Esophagus squamous epithelium (tissue), 5 donors: ENCODE data around the gene MYG1. TPM values are rescaled to one million over a fixed set of nuclear protein-coding genes. Genes with fewer than 3 reads are reported as not detected.

Source experiments
- DNase-seq: peaks from one replicate; lab custom pipeline; 2025; lab: John Stamatoyannopoulos, UW
- H3K27ac ChIP-seq, 4 donors: fragments of 200-600 bp; sonication (generic); one replicate each; pipeline ENCODE4 v1.5.1; 2016 to 2019; ENCODE audit warnings: mild to moderate bottlenecking in 1 of 4
- H3K27me3 ChIP-seq, 4 donors: fragments of 200-600 bp; sonication (generic); 1 replicate in 3 of 4; 2 replicates in 1 of 4; pipeline versions ENCODE4 v1.5.1 to v1.6.0; 2017 to 2021; ENCODE audit warnings: antibody characterized with exemption in 1 of 4
- H3K36me3 ChIP-seq, 3 donors: fragments of 200-600 bp; sonication (generic); one replicate each; pipeline ENCODE4 v1.5.1; 2016 to 2019
- H3K4me1 ChIP-seq, 3 donors: fragments of 200-600 bp; sonication (generic); one replicate each; pipeline ENCODE4 v1.5.1; 2017 to 2019
- H3K4me3 ChIP-seq, 4 donors: fragments of 200-600 bp; sonication (generic); 1 replicate in 3 of 4; 2 replicates in 1 of 4; pipeline ENCODE4 v1.5.1; 2016 to 2019; ENCODE audit warnings: mild to moderate bottlenecking in 2 of 4, moderate library complexity in 1 of 4
- H3K9me3 ChIP-seq, 3 donors: fragments of 200-600 bp; sonication (generic); one replicate each; pipeline ENCODE4 v1.5.1; 2016 to 2019
- POLR2A ChIP-seq, 4 donors: fragments of 450-650 bp; IDR thresholded peaks; one replicate each; pipeline ENCODE4 v1.6.1; 2017; ENCODE audit warnings: antibody characterized with exemption in 4 of 4, mild to moderate bottlenecking in 4 of 4, moderate library complexity in 3 of 4
- WGBS, 2 donors: methylation state at CpG; one replicate each; pipeline ENCODE4 v1.1.5; 2018; 5-methylcytosine and 5-hydroxymethylcytosine counted together
- intact Hi-C: fragments of 100-400 bp; cut with DNase I; formaldehyde crosslinking; loops from one replicate; pipeline ENCODE4 v1.15.0; 2022
- total RNA-seq, 4 donors: library from RNA; depleted of rRNA; stranded (reverse); fragments of >200 nt; gene quantifications; one replicate each; pipeline ENCODE4 v1.1.0, GENCODE V29; 2016
- TF ChIP-seq, protein P1 (sequence below), 6 experiments: fragments of 450-650 bp in 4 of 6; fragments of 200-600 bp in 2 of 6; sonication (generic) in 2 of 6; IDR thresholded peaks; one replicate each; pipeline ENCODE4 v1.5.1; 2016 to 2019; ENCODE audit warnings: antibody characterized with exemption in 6 of 6, mild to moderate bottlenecking in 4 of 6, moderate library complexity in 4 of 6
- donor health status: DM: yes; HTN: yes; CAD: no.

The MYG1 gene
- total RNA-seq, 4 donors from 2014 or later = 25.2 to 33.2 (median 28.3) TPM

DNA sequence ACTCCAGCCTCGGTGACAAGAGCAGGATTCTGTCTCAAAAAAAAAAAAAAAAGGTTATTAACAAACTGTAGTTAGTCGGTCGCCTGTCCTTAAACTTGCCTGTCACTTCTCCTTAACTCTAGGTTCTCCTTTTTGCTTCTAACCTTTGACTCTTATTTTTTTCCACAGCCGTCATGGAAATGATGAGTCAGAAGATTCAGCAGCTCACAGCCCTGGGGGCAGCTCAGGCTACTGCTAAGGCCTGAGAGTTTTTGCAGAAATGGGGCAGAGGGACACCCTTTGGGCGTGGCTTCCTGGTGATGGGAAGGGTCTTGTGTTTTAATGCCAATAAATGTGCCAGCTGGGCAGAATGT lies 418 bp upstream of the MYG1 start:
- Histone ChIP-seq H3K27ac (peak overlapping the region; percentile 72 to 87 (median 84)), H3K27me3 (no peaks in the 10 kb centered on the region), H3K4me1 (peaks cover 26 to 85% (median 49%) of the 10 kb centered on the region in 3 donors), H3K36me3 (peaks cover 0 to 59% (median 10%) of the 10 kb centered on the region in 3 donors), H3K4me3 (peak overlapping the region in 3 of 4 donors; percentile 89 to 93 (median 90)), H3K9me3 (no peaks in the 10 kb centered on the region)
- DNase-seq = no peak
- 21 to 26% methylated on average over 4 to 5 of the region's 5 CpGs for WGBS, 2 donors
- TF ChIP-seq POLR2A (IDR thresholded peaks at IDR 0.05) = no peak
- TF ChIP-seq, protein P1, sequence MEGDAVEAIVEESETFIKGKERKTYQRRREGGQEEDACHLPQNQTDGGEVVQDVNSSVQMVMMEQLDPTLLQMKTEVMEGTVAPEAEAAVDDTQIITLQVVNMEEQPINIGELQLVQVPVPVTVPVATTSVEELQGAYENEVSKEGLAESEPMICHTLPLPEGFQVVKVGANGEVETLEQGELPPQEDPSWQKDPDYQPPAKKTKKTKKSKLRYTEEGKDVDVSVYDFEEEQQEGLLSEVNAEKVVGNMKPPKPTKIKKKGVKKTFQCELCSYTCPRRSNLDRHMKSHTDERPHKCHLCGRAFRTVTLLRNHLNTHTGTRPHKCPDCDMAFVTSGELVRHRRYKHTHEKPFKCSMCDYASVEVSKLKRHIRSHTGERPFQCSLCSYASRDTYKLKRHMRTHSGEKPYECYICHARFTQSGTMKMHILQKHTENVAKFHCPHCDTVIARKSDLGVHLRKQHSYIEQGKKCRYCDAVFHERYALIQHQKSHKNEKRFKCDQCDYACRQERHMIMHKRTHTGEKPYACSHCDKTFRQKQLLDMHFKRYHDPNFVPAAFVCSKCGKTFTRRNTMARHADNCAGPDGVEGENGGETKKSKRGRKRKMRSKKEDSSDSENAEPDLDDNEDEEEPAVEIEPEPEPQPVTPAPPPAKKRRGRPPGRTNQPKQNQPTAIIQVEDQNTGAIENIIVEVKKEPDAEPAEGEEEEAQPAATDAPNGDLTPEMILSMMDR (IDR thresholded peaks at IDR 0.05) = no peak
- intact Hi-C loops = no loop called here

DNA sequence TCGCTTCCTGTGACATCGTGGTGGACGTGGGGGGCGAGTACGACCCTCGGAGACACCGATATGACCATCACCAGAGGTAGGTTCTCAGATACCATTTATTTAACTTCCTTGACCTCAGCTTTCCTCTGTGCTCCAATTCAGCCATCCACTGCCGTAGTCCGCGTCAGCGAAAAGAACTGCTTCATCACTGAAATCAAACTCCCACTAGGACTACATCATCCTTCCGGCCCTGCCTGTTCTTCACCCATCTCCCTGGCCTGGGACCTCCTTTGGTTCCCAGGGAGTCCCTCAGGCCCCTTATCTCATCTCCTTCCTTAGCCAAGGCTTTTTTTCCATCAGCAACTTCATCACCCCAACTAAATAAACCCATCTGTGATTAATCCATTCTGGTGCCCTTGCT lies 692 bp downstream of the MYG1 start:
- TF ChIP-seq POLR2A (IDR thresholded peaks at IDR 0.05) = no peak
- no peak for DNase-seq
- Histone ChIP-seq H3K9me3 (no peaks in the 10 kb centered on the region), H3K4me3 (peak overlapping the region; percentile 78 to 93 (median 90)), H3K27me3 (no peaks in the 10 kb centered on the region), H3K36me3 (peaks cover 0 to 62% (median 10%) of the 10 kb centered on the region in 3 donors), H3K27ac (peak overlapping the region; percentile 72 to 87 (median 84)), H3K4me1 (peaks cover 26 to 74% (median 41%) of the 10 kb centered on the region in 3 donors)
- 1 to 3% methylated on average over 12 of the region's 12 CpGs for WGBS, 2 donors
- intact Hi-C loops = no loop called here

GRCh38 chr12:53302903-53303302 lies 3.4 kb downstream of the MYG1 start:
- no peak for TF ChIP-seq POLR2A (IDR thresholded peaks at IDR 0.05)
- TF ChIP-seq, protein P1 (IDR thresholded peaks at IDR 0.05) = no peak
- 86 to 92% methylated on average over 2 of the region's 5 CpGs for WGBS, 2 donors
- DNase-seq = no peak
- intact Hi-C loops = no loop called here
- H3K4me3 ChIP-seq = no peak overlapping the region
- H3K27me3 ChIP-seq = no peaks in the 10 kb centered on the region
- no peak overlapping the region for H3K27ac ChIP-seq
- H3K4me1 ChIP-seq = peaks cover 16 to 51% (median 24%) of the 10 kb centered on the region in 3 donors
- H3K9me3 ChIP-seq = no peaks in the 10 kb centered on the region
- H3K36me3 ChIP-seq = peaks cover 13 to 80% (median 32%) of the 10 kb centered on the region in 3 donors

DNA sequence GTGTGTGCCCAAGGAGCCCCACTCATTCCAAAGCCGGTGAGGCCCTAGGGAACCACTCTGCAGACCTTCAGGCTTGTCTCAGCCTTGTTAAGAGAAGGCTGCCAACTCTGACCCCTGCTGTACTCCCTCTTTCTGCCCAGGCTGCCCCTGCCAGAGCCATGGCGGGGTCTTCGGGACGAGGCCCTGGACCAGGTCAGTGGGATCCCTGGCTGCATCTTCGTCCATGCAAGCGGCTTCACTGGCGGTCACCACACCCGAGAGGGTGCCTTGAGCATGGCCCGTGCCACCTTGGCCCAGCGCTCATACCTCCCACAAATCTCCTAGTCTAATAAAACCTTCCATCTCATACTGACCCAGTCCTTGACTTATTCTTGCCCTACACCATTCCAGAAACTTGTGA lies 7.3 kb downstream of the MYG1 start:
- WGBS, 2 donors = 89 to 92% methylated on average over 7 to 10 of the region's 10 CpGs
- DNase-seq = no peak
- peaks cover 23 to 97% (median 47%) of the 10 kb centered on the region in 3 donors for H3K36me3 ChIP-seq

DNA sequence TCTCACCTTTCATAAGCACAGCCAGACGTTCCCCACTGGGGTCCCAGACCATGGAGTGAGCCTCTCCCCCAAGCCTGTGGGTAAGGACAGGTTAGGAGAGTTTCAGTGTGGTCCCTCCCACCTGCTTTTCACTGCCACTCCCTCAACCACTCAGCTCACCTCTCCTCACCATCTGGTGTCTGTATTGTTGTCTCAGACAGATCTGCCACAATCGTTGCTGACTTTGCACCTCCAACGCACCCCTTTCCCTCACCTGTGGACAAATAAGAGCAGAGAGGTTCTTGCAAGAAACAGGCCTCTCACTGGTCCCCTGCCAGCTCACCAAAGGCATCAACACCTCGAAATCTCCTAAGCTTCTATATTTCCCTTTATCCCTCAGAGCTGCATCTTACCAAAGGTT lies 8.8 kb downstream of the MYG1 start:
- intact Hi-C loops = no loop called here
- TF ChIP-seq POLR2A (IDR thresholded peaks at IDR 0.05) = no peak
- TF ChIP-seq, protein P1 (IDR thresholded peaks at IDR 0.05) = no peak
- WGBS, 2 donors = 53 to 59% methylated on average over 4 of the region's 4 CpGs
- Histone ChIP-seq H3K36me3 (peaks cover 23 to 92% (median 37%) of the 10 kb centered on the region in 3 donors), H3K9me3 (no peaks in the 10 kb centered on the region), H3K4me1 (no peaks in the 10 kb centered on the region), H3K27ac (no peak overlapping the region), H3K4me3 (no peak overlapping the region), H3K27me3 (no peaks in the 10 kb centered on the region)
- DNase-seq = no peak

More for the DNA sequence above, 7.3 kb downstream of the MYG1 start:
- Histone ChIP-seq H3K4me3 (no peak overlapping the region), H3K27me3 (no peaks in the 10 kb centered on the region), H3K9me3 (no peaks in the 10 kb centered on the region), H3K4me1 (peaks cover 0 to 14% (median 4%) of the 10 kb centered on the region in 3 donors), H3K27ac (no peak overlapping the region)
- TF ChIP-seq, protein P1 (IDR thresholded peaks at IDR 0.05) = no peak
- no peak for TF ChIP-seq POLR2A (IDR thresholded peaks at IDR 0.05)
- intact Hi-C loops = no loop called here
